Parathyroid adenoma (tissue), 2 donors: ENCODE results near the gene GPC5.

Source experiments
- H2AFZ ChIP-seq: fragments of 300-600 bp; sonication (generic); one replicate; pipeline ENCODE4 v1.7.0; 2017; ENCODE audit warnings: antibody characterized with exemption, mild to moderate bottlenecking
- H3K27ac ChIP-seq: fragments of 300-600 bp; sonication (generic); one replicate; pipeline ENCODE4 v1.7.0; 2017
- H3K27me3 ChIP-seq: fragments of 300-600 bp; sonication (generic); one replicate; pipeline ENCODE4 v1.7.0; 2017; ENCODE audit warnings: low read length; ENCODE audit not compliant: control insufficient read depth, insufficient read depth
- H3K36me3 ChIP-seq: fragments of 300-600 bp; sonication (generic); one replicate; pipeline ENCODE4 v1.7.0; 2017; ENCODE audit warnings: low read length; ENCODE audit not compliant: control insufficient read depth, insufficient read depth
- H3K4me1 ChIP-seq: fragments of 300-600 bp; sonication (generic); one replicate; pipeline ENCODE4 v1.7.0; 2017; ENCODE audit warnings: control low read depth
- H3K4me2 ChIP-seq: fragments of 300-600 bp; sonication (generic); one replicate; pipeline ENCODE4 v1.7.0; 2017; ENCODE audit warnings: low read length
- H3K4me3 ChIP-seq: fragments of 300-600 bp; sonication (generic); one replicate; pipeline ENCODE4 v1.7.0; 2017; ENCODE audit warnings: low read depth, low read length
- H3K79me2 ChIP-seq: fragments of 300-600 bp; sonication (generic); one replicate; pipeline ENCODE4 v1.7.0; 2017; ENCODE audit warnings: control low read depth
- H3K9ac ChIP-seq: fragments of 300-600 bp; sonication (generic); one replicate; pipeline ENCODE4 v1.7.0; 2017; ENCODE audit warnings: mild to moderate bottlenecking
- H3K9me3 ChIP-seq: fragments of 300-600 bp; sonication (generic); one replicate; pipeline ENCODE4 v1.7.0; 2017; ENCODE audit warnings: low read length; ENCODE audit not compliant: control insufficient read depth
- CTCF ChIP-seq: fragments of 300-600 bp; sonication (generic); IDR thresholded peaks from one replicate; pipeline ENCODE4 v1.7.0; 2017; ENCODE audit warnings: antibody characterized with exemption, mild to moderate bottlenecking
- donor health status: primary hyperparathyroidism.

GPC5 gene

GRCh38 chr13:92412481-92412880 is 1014.1 kb downstream of the GPC5 start:
- Histone ChIP-seq H3K27ac (no peak overlapping the region), H3K4me3 (no peak overlapping the region), H3K27me3 (no peaks in the 10 kb centered on the region), H3K9me3 (no peaks in the 10 kb centered on the region), H3K9ac (no peak overlapping the region), H2AFZ (no peak overlapping the region), H3K4me2 (no peak overlapping the region), H3K4me1 (no peaks in the 10 kb centered on the region), H3K79me2 (no peaks in the 10 kb centered on the region), H3K36me3 (no peaks in the 10 kb centered on the region)
- no peak for TF ChIP-seq CTCF

- Histone ChIP-seq H3K9me3 (no peaks in the 10 kb centered on the region), H3K4me3 (no peak overlapping the region), H3K36me3 (no peaks in the 10 kb centered on the region), H3K27me3 (no peaks in the 10 kb centered on the region), H3K9ac (no peak overlapping the region), H3K79me2 (no peaks in the 10 kb centered on the region), H2AFZ (no peak overlapping the region), H3K4me1 (no peaks in the 10 kb centered on the region), H3K4me2 (no peak overlapping the region), H3K27ac (no peak overlapping the region)
- no peak for TF ChIP-seq CTCF
These were observed 1014.6 kb downstream of the GPC5 start for GRCh38 chr13:92412996-92413395.

GRCh38 chr13:92413452-92413851 is 1015.0 kb downstream of the GPC5 start:
- TF ChIP-seq CTCF: no peak
- Histone ChIP-seq H3K9ac (no peak overlapping the region), H3K4me3 (no peak overlapping the region), H2AFZ (no peak overlapping the region), H3K27ac (no peak overlapping the region), H3K9me3 (no peaks in the 10 kb centered on the region), H3K27me3 (no peaks in the 10 kb centered on the region), H3K4me2 (no peak overlapping the region), H3K79me2 (no peaks in the 10 kb centered on the region), H3K4me1 (no peaks in the 10 kb centered on the region), H3K36me3 (no peaks in the 10 kb centered on the region)

GRCh38 chr13:92414851-92415250 is 1016.4 kb downstream of the GPC5 start:
- no peaks in the 10 kb centered on the region for H3K4me1 ChIP-seq
- no peak overlapping the region for H3K4me3 ChIP-seq
- H3K27me3 ChIP-seq: no peaks in the 10 kb centered on the region
- no peaks in the 10 kb centered on the region for H3K36me3 ChIP-seq
- no peaks in the 10 kb centered on the region for H3K9me3 ChIP-seq
- no peak for TF ChIP-seq CTCF
- H3K4me2 ChIP-seq: no peak overlapping the region
- no peak overlapping the region for H3K9ac ChIP-seq
- no peak overlapping the region for H2AFZ ChIP-seq
- no peaks in the 10 kb centered on the region for H3K79me2 ChIP-seq
- no peak overlapping the region for H3K27ac ChIP-seq

GRCh38 chr13:92415781-92416180 is 1017.4 kb downstream of the GPC5 start:
- Histone ChIP-seq H2AFZ (no peak overlapping the region), H3K4me2 (no peak overlapping the region), H3K4me1 (no peaks in the 10 kb centered on the region), H3K9me3 (no peaks in the 10 kb centered on the region), H3K4me3 (no peak overlapping the region), H3K36me3 (no peaks in the 10 kb centered on the region), H3K79me2 (no peaks in the 10 kb centered on the region), H3K27ac (no peak overlapping the region), H3K27me3 (no peaks in the 10 kb centered on the region), H3K9ac (no peak overlapping the region)
- no peak for TF ChIP-seq CTCF
